Endothelial cell of umbilical vein (primary cell): ENCODE data around the gene MAGI3.

Source experiments
- CTCF ChIP-seq, 2 donors: IDR thresholded peaks; 1 replicate in 1 of 2; 2 replicates in 1 of 2; pipeline ENCODE4 v1.5.1; 2011; ENCODE audit warnings: low read length in 2 of 2, mild to moderate bottlenecking in 2 of 2, moderate library complexity in 2 of 2, control low read depth in 1 of 2, inconsistent platforms in 1 of 2, low read depth in 1 of 2; ENCODE audit not compliant: insufficient read depth in 1 of 2; ENCODE audit errors: extremely low read depth in 1 of 2
- JUN ChIP-seq: IDR thresholded peaks from 2 replicates; pipeline ENCODE4 v1.6.1; 2011; ENCODE audit warnings: borderline replicate concordance, low read depth; ENCODE audit not compliant: insufficient read length, insufficient read depth
- POLR2A ChIP-seq: IDR thresholded peaks from 2 replicates; pipeline ENCODE4 v1.6.1; 2012; ENCODE audit warnings: low read depth, mild to moderate bottlenecking, control low read depth, low read length
- POLR2AphosphoS5 ChIP-seq: IDR thresholded peaks from 2 replicates; pipeline ENCODE4 v1.6.1; 2012; ENCODE audit warnings: low read depth, mild to moderate bottlenecking, control low read depth, low read length, moderate library complexity; ENCODE audit not compliant: insufficient read depth
- TF ChIP-seq, protein P1 (sequence below): IDR thresholded peaks from 2 replicates; pipeline ENCODE4 v1.6.1; 2011; ENCODE audit not compliant: insufficient read depth, insufficient read length

DNA sequence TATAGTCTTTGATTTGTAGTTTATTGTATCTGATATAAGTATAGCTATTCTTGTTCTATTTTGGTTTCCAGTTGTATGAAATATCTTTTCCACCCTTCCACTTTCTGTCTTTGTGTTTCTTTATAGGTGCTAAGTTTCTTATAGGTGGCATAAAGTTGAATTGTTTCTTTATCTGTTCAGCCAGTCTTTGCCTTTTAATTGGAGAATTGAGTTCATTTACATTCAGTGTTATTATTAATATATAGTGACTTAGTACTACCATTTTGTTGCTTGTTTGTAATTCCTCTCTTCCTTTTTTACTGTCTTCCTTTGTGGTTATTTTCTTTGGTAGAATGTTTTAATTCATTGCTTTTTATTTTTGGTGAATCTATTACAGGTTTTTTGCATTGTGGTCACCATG, 77.7 kb downstream of the MAGI3 start:
- TF ChIP-seq, protein P1, sequence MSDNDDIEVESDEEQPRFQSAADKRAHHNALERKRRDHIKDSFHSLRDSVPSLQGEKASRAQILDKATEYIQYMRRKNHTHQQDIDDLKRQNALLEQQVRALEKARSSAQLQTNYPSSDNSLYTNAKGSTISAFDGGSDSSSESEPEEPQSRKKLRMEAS: no peak
- TF ChIP-seq POLR2AphosphoS5: no peak
- TF ChIP-seq CTCF (IDR thresholded peaks at IDR 0.05; ENCODE audit: extremely low read depth in 1 of 2, insufficient read depth in 1 of 2, low read depth in 1 of 2, low read length in 2 of 2): no peak
- TF ChIP-seq JUN: no peak
- TF ChIP-seq POLR2A: no peak
